Immature natural killer cell (primary cell): ENCODE measurements around the gene RADIL. TPM values are rescaled to one million over a fixed set of nuclear protein-coding genes. Genes with fewer than 3 reads are reported as not detected.

ENCODE experiments used
- DNase-seq, 3 donors: peaks; one replicate each; pipeline ENCODE4 v3.0.0; 2022; ENCODE audit warnings: mixed read lengths in 1 of 3
- H3K27ac Mint-ChIP-seq, 6 donors: one replicate each; pipeline ENCODE4 v1.8.0; 2020; ENCODE audit warnings: mixed read lengths in 6 of 6, mild to moderate bottlenecking in 5 of 6, inconsistent platforms in 4 of 6, moderate library complexity in 3 of 6
- H3K27me3 Mint-ChIP-seq, 3 donors: one replicate each; pipeline ENCODE4 v1.8.0; 2020 to 2021; ENCODE audit warnings: low read depth in 3 of 3, mild to moderate bottlenecking in 3 of 3, mixed read lengths in 3 of 3, moderate library complexity in 3 of 3, inconsistent platforms in 1 of 3
- H3K36me3 Mint-ChIP-seq, 3 donors: one replicate each; pipeline ENCODE4 v1.8.0; 2020; ENCODE audit warnings: mixed read lengths in 3 of 3, inconsistent platforms in 2 of 3, mild to moderate bottlenecking in 2 of 3
- H3K4me1 Mint-ChIP-seq, 2 donors: one replicate each; pipeline ENCODE4 v1.8.0; 2020; ENCODE audit warnings: inconsistent platforms in 2 of 2, mild to moderate bottlenecking in 2 of 2, mixed read lengths in 2 of 2, moderate library complexity in 1 of 2
- H3K4me3 Mint-ChIP-seq, 5 donors: one replicate each; pipeline ENCODE4 v1.8.0; 2020; ENCODE audit warnings: mild to moderate bottlenecking in 5 of 5, mixed read lengths in 5 of 5, inconsistent platforms in 3 of 5, moderate library complexity in 3 of 5
- H3K9me3 Mint-ChIP-seq, 6 donors: one replicate each; pipeline ENCODE4 v1.8.0; 2020; ENCODE audit warnings: mild to moderate bottlenecking in 6 of 6, mixed read lengths in 6 of 6, inconsistent platforms in 4 of 6, moderate library complexity in 3 of 6
- polyA plus RNA-seq, 3 donors: library from polyadenylated mRNA; unstranded; fragments of 300-500 nt; fragmentation: Illumina TruSeq; gene quantifications; one replicate each; pipeline ENCODE4 v1.2.3, GENCODE V29; 2021

Gene RADIL
- polyA plus RNA-seq, 3 donors from 2014 or later: not detected

GRCh38 chr7:4779118-4779517, 104.4 kb downstream of the RADIL start:
- peaks cover 42 to 46% of the 10 kb centered on the region in 2 donors for H3K4me1 Mint-ChIP-seq
- H3K27me3 Mint-ChIP-seq: peaks cover 10 to 16% (median 11%) of the 10 kb centered on the region in 3 donors
- H3K36me3 Mint-ChIP-seq: peaks cover 0 to 8% (median 3%) of the 10 kb centered on the region in 3 donors
- H3K9me3 Mint-ChIP-seq: no peaks in the 10 kb centered on the region
- no peak overlapping the region for H3K27ac Mint-ChIP-seq
- no peak for DNase-seq
- no peak overlapping the region for H3K4me3 Mint-ChIP-seq

- Mint-ChIP-seq H3K27me3 (peaks cover 10 to 19% (median 18%) of the 10 kb centered on the region in 3 donors), H3K4me1 (peaks cover 43 to 54% of the 10 kb centered on the region in 2 donors), H3K36me3 (peaks cover 0 to 4% (median 0%) of the 10 kb centered on the region in 3 donors), H3K27ac (peak overlapping the region; percentile 95 to 99 (median 99)), H3K4me3 (peak overlapping the region; percentile 98 to 99 (median 99)), H3K9me3 (no peaks in the 10 kb centered on the region)
- peak; percentile 60 to 64 (median 61) for DNase-seq
Measured at GRCh38 chr7:4775848-4776623, 107.5 kb downstream of the RADIL start.

GRCh38 chr7:4775250-4775847, 108.2 kb downstream of the RADIL start, which contains the start of gene AP5Z1:
TSS of gene AP5Z1 (plus strand) at chr7:4775623. CDS start at chr7:4775716, 93 bp downstream.
- Mint-ChIP-seq H3K9me3 (no peaks in the 10 kb centered on the region), H3K27me3 (peaks cover 10 to 19% (median 18%) of the 10 kb centered on the region in 3 donors), H3K27ac (peak within 1 kb of the TSS; percentile 95 to 99 (median 99)), H3K36me3 (peaks cover 0 to 4% (median 0%) of the 10 kb centered on the region in 3 donors), H3K4me3 (peak within 1 kb of the TSS; percentile 98 to 99 (median 99)), H3K4me1 (peaks cover 43 to 54% of the 10 kb centered on the region in 2 donors)
- DNase-seq: peak; percentile 97

GRCh38 chr7:4774658-4775249, 108.8 kb downstream of the RADIL start:
- Mint-ChIP-seq H3K4me3 (peak overlapping the region; percentile 98 to 99 (median 99)), H3K36me3 (peaks cover 0 to 4% (median 2%) of the 10 kb centered on the region in 3 donors), H3K9me3 (no peaks in the 10 kb centered on the region), H3K27ac (peak overlapping the region; percentile 95 to 99 (median 99)), H3K4me1 (peaks cover 43 to 54% of the 10 kb centered on the region in 2 donors), H3K27me3 (peaks cover 10 to 19% (median 18%) of the 10 kb centered on the region in 3 donors)
- no peak for DNase-seq

GRCh38 chr7:4774007-4774406, 109.5 kb downstream of the RADIL start:
- H3K4me1 Mint-ChIP-seq: peaks cover 43 to 54% of the 10 kb centered on the region in 2 donors

GRCh38 chr7:4772306-4772705, 111.2 kb downstream of the RADIL start:
- Mint-ChIP-seq H3K36me3 (peaks cover 0 to 6% (median 0%) of the 10 kb centered on the region in 3 donors), H3K27me3 (peaks cover 10 to 23% (median 19%) of the 10 kb centered on the region in 3 donors), H3K4me3 (no peak overlapping the region), H3K4me1 (peaks cover 32 to 40% of the 10 kb centered on the region in 2 donors), H3K27ac (peak overlapping the region in 3 of 6 donors; percentile 39 to 56 (median 55)), H3K9me3 (no peaks in the 10 kb centered on the region)
- no peak for DNase-seq

More at GRCh38 chr7:4774007-4774406, 109.5 kb downstream of the RADIL start:
- peaks cover 0 to 4% (median 4%) of the 10 kb centered on the region in 3 donors for H3K36me3 Mint-ChIP-seq
- no peaks in the 10 kb centered on the region for H3K9me3 Mint-ChIP-seq
- DNase-seq: no peak
- H3K27me3 Mint-ChIP-seq: peaks cover 10 to 21% (median 20%) of the 10 kb centered on the region in 3 donors
- peak overlapping the region; percentile 98 to 99 (median 99) for H3K4me3 Mint-ChIP-seq
- peak overlapping the region; percentile 95 to 99 (median 99) for H3K27ac Mint-ChIP-seq

- no peak overlapping the region for H3K27ac Mint-ChIP-seq
- H3K4me1 Mint-ChIP-seq: peaks cover 28 to 35% of the 10 kb centered on the region in 2 donors
Measured at GRCh38 chr7:4771737-4772136, 111.8 kb downstream of the RADIL start.

GRCh38 chr7:4770886-4771285, 112.6 kb downstream of the RADIL start:
- Mint-ChIP-seq H3K4me1 (peaks cover 20 to 26% of the 10 kb centered on the region in 2 donors), H3K4me3 (no peak overlapping the region), H3K27ac (peak overlapping the region in 1 of 6 donors; percentile 2)

More at GRCh38 chr7:4771737-4772136, 111.8 kb downstream of the RADIL start:
- no peaks in the 10 kb centered on the region for H3K9me3 Mint-ChIP-seq
- DNase-seq: no peak
- no peak overlapping the region for H3K4me3 Mint-ChIP-seq
- H3K27me3 Mint-ChIP-seq: peaks cover 10 to 23% (median 19%) of the 10 kb centered on the region in 3 donors
- peaks cover 0 to 6% (median 0%) of the 10 kb centered on the region in 3 donors for H3K36me3 Mint-ChIP-seq

GRCh38 chr7:4769761-4770160, 113.8 kb downstream of the RADIL start:
- Mint-ChIP-seq H3K4me3 (no peak overlapping the region), H3K4me1 (peaks cover 11 to 15% of the 10 kb centered on the region in 2 donors), H3K36me3 (peaks cover 0 to 6% (median 0%) of the 10 kb centered on the region in 3 donors), H3K9me3 (no peaks in the 10 kb centered on the region), H3K27ac (peak overlapping the region in 3 of 6 donors; percentile 24 to 41 (median 40)), H3K27me3 (peaks cover 0 to 12% (median 12%) of the 10 kb centered on the region in 3 donors)
- DNase-seq: no peak

More at GRCh38 chr7:4770886-4771285, 112.6 kb downstream of the RADIL start:
- Mint-ChIP-seq H3K9me3 (no peaks in the 10 kb centered on the region), H3K27me3 (peaks cover 7 to 21% (median 19%) of the 10 kb centered on the region in 3 donors), H3K36me3 (peaks cover 0 to 6% (median 0%) of the 10 kb centered on the region in 3 donors)
- DNase-seq: no peak

GRCh38 chr7:4768597-4769569, 114.6 kb downstream of the RADIL start:
- H3K27ac Mint-ChIP-seq: no peak overlapping the region
- no peaks in the 10 kb centered on the region for H3K9me3 Mint-ChIP-seq
- peaks cover 3 to 6% of the 10 kb centered on the region in 2 donors for H3K4me1 Mint-ChIP-seq
- H3K36me3 Mint-ChIP-seq: peaks cover 0 to 6% (median 0%) of the 10 kb centered on the region in 3 donors
- DNase-seq: no peak
- peaks cover 0 to 13% (median 12%) of the 10 kb centered on the region in 3 donors for H3K27me3 Mint-ChIP-seq
- H3K4me3 Mint-ChIP-seq: no peak overlapping the region

GRCh38 chr7:4766666-4767519, 116.6 kb downstream of the RADIL start:
- H3K4me1 Mint-ChIP-seq: no peaks in the 10 kb centered on the region
- no peaks in the 10 kb centered on the region for H3K9me3 Mint-ChIP-seq
- H3K27ac Mint-ChIP-seq: peak overlapping the region in 2 of 6 donors; percentile 30 to 60
- DNase-seq: no peak
- peaks cover 1 to 9% (median 9%) of the 10 kb centered on the region in 3 donors for H3K27me3 Mint-ChIP-seq
- H3K36me3 Mint-ChIP-seq: peaks cover 3 to 17% (median 5%) of the 10 kb centered on the region in 3 donors
- no peak overlapping the region for H3K4me3 Mint-ChIP-seq
